HFF-Myc (cell line): Measurements from ENCODE around the gene DELE1.

Experiments
- DNase-seq: peaks from one replicate; pipeline ENCODE4 v3.0.0-alpha.2; 2011; ENCODE audit warnings: low read depth; ENCODE audit errors: extremely low read depth
- H3K4me3 ChIP-seq: replicated peaks from 2 replicates; pipeline ENCODE4 v1.5.1; 2011; ENCODE audit warnings: low read depth, mild to moderate bottlenecking, control low read depth, low read length
- CTCF ChIP-seq: IDR thresholded peaks from 2 replicates; pipeline ENCODE4 v1.5.1; 2012; ENCODE audit warnings: mild to moderate bottlenecking, low read depth, low read length, control low read depth; ENCODE audit errors: missing control alignments

DELE1 gene

GRCh38 chr5:141969783-141970771 lies 46.4 kb downstream of the DELE1 start:
- peak overlapping the region; percentile 68 for H3K4me3 ChIP-seq
- no peak for DNase-seq
- no peak for TF ChIP-seq CTCF

- no peak for TF ChIP-seq CTCF
- H3K4me3 ChIP-seq: no peak overlapping the region
- no peak for DNase-seq
Measured at GRCh38 chr5:141973871-141974595, 50.4 kb downstream of the DELE1 start.

- no peak overlapping the region for H3K4me3 ChIP-seq
- TF ChIP-seq CTCF: no peak
- no peak for DNase-seq
Measured at GRCh38 chr5:141976176-141976575, 52.5 kb downstream of the DELE1 start.

- TF ChIP-seq CTCF: no peak
- no peak for DNase-seq
- no peak overlapping the region for H3K4me3 ChIP-seq
Measured at GRCh38 chr5:141978389-141978788, 54.7 kb downstream of the DELE1 start.

- no peak for TF ChIP-seq CTCF
- H3K4me3 ChIP-seq: no peak overlapping the region
- no peak for DNase-seq
Measured at GRCh38 chr5:141982626-141983025, 59.0 kb downstream of the DELE1 start.

GRCh38 chr5:141986072-141986471 lies 62.4 kb downstream of the DELE1 start:
- no peak overlapping the region for H3K4me3 ChIP-seq
- no peak for TF ChIP-seq CTCF
- no peak for DNase-seq
